H1 (cell line): ENCODE measurements around the gene TESMIN. TPM values are rescaled to one million over a fixed set of nuclear protein-coding genes. Genes with fewer than 3 reads are reported as not detected.

ENCODE experiments used
- CTCF ChIA-PET: fragments of 300-600 bp; sonication (Branson Sonifier 250); formaldehyde crosslinking; loops from one replicate; lab custom pipeline; 2021; ENCODE audit not compliant: partially characterized antibody; lab: Charles Lee
- POLR2A ChIA-PET: fragments of 300-600 bp; sonication (Branson Sonifier 250); formaldehyde crosslinking; loops from one replicate; lab custom pipeline; 2021; ENCODE audit warnings: inconsistent platforms; ENCODE audit not compliant: partially characterized antibody; lab: Charles Lee
- DNase-seq, 2 experiments: peaks; one replicate each; pipeline versions ENCODE4 v3.0.0 to v3.0.0-alpha.2; 2010 to 2022; ENCODE audit warnings: low spot score in 2 of 2, low read depth in 1 of 2, mixed read lengths in 1 of 2
- FAIRE-seq: peaks from 2 replicates; lab custom pipeline; 2011; peaks lifted over from hg19 to GRCh38; lab: Jason Lieb, UNC
- H2AFZ ChIP-seq: 2 replicates; pipeline ENCODE4 v1.8.1; 2012; ENCODE audit warnings: low read length, inconsistent platforms
- H2AK5ac ChIP-seq: 2 replicates; pipeline ENCODE4 v1.6.1; 2013; ENCODE audit warnings: low read depth, low read length
- H2BK120ac ChIP-seq: replicated peaks from 2 replicates; pipeline ENCODE3; 2013; ENCODE audit warnings: low read depth, low read length, inconsistent platforms
- H2BK12ac ChIP-seq: 2 replicates; pipeline ENCODE4 v1.6.1; 2013; ENCODE audit warnings: low read depth, low read length
- H2BK15ac ChIP-seq: 2 replicates; pipeline ENCODE4 v1.6.1; 2013; ENCODE audit warnings: low read length
- H2BK20ac ChIP-seq: 2 replicates; pipeline ENCODE4 v1.6.1; 2013; ENCODE audit warnings: low read length
- H2BK5ac ChIP-seq: 2 replicates; pipeline ENCODE4 v1.6.1; 2013; ENCODE audit warnings: low read depth, low read length
- H3K14ac ChIP-seq: 2 replicates; pipeline ENCODE4 v1.6.1; 2013; ENCODE audit warnings: inconsistent platforms; ENCODE audit not compliant: insufficient read length
- H3K18ac ChIP-seq: 2 replicates; pipeline ENCODE4 v1.6.1; 2013; ENCODE audit warnings: low read length; ENCODE audit errors: extremely low read depth
- H3K23ac ChIP-seq: 2 replicates; pipeline ENCODE4 v1.6.1; 2013; ENCODE audit warnings: inconsistent platforms; ENCODE audit not compliant: insufficient read length
- H3K23me2 ChIP-seq: 2 replicates; pipeline ENCODE4 v1.6.1; 2013; ENCODE audit warnings: low read depth, low read length
- H3K27ac ChIP-seq: 2 replicates; pipeline ENCODE4 v1.6.1; 2011; ENCODE audit warnings: low read depth, low read length, inconsistent platforms
- H3K27me3 ChIP-seq, 4 experiments: replicated peaks in 1 of 4; 1 replicate in 1 of 4; 2 replicates in 3 of 4; pipeline versions ENCODE4 v1.6.1 to v1.8.1; 2011 to 2013; ENCODE audit warnings: low read length in 3 of 4, mild to moderate bottlenecking in 3 of 4, inconsistent platforms in 2 of 4, mixed read lengths in 2 of 4, moderate library complexity in 1 of 4; ENCODE audit not compliant: control insufficient read depth in 3 of 4, insufficient read depth in 3 of 4; ENCODE audit errors: extremely low read depth in 1 of 4
- H3K36me3 ChIP-seq, 4 experiments: 2 replicates each; pipeline versions ENCODE4 v1.6.1 to v1.8.1; 2011 to 2013; ENCODE audit warnings: mild to moderate bottlenecking in 4 of 4, low read length in 3 of 4, moderate library complexity in 2 of 4, control low read depth in 1 of 4, inconsistent platforms in 1 of 4; ENCODE audit not compliant: insufficient read depth in 4 of 4, control insufficient read depth in 2 of 4
- H3K4ac ChIP-seq: replicated peaks from 2 replicates; pipeline ENCODE3; 2013; ENCODE audit warnings: low read length, low read depth, mixed read lengths, inconsistent platforms; ENCODE audit not compliant: insufficient read length
- H3K4me1 ChIP-seq, 4 experiments: replicated peaks in 1 of 4; 1 replicate in 1 of 4; 2 replicates in 3 of 4; pipeline versions ENCODE4 v1.6.1 to v1.8.1; 2011 to 2013; ENCODE audit warnings: low read length in 3 of 4, inconsistent platforms in 2 of 4, mixed read lengths in 1 of 4; ENCODE audit not compliant: insufficient read depth in 4 of 4, control insufficient read depth in 3 of 4
- H3K4me2 ChIP-seq, 2 experiments: 2 replicates each; pipeline versions ENCODE4 v1.6.1 to v1.8.1; 2011 to 2013; ENCODE audit warnings: low read depth in 2 of 2, low read length in 2 of 2, control low read depth in 1 of 2, inconsistent platforms in 1 of 2, mild to moderate bottlenecking in 1 of 2; ENCODE audit not compliant: insufficient read depth in 1 of 2
- H3K4me3 ChIP-seq, 4 experiments: fragments of 200-600, 300-600 bp in 1 of 4; sonication (generic), shearing (Covaris generic), sonication (Bioruptor Twin) in 1 of 4; 2 replicates each; pipeline versions ENCODE4 v1.5.1 to v1.8.1; 2011 to 2016; ENCODE audit warnings: low read length in 4 of 4, low read depth in 3 of 4, control low read depth in 2 of 4, inconsistent platforms in 2 of 4, mild to moderate bottlenecking in 2 of 4, mixed read lengths in 1 of 4, moderate library complexity in 1 of 4; ENCODE audit not compliant: insufficient read depth in 2 of 4; ENCODE audit errors: extremely low read depth in 1 of 4
- H3K56ac ChIP-seq: replicated peaks from 2 replicates; pipeline ENCODE3; 2013; ENCODE audit warnings: low read depth, mild to moderate bottlenecking, mixed read lengths, low read length, inconsistent platforms; ENCODE audit not compliant: insufficient read length
- H3K79me1 ChIP-seq: 2 replicates; pipeline ENCODE4 v1.6.1; 2013; ENCODE audit warnings: low read depth, low read length, control low read depth
- H3K79me2 ChIP-seq, 2 experiments: 2 replicates each; pipeline versions ENCODE4 v1.6.1 to v1.8.1; 2012 to 2013; ENCODE audit warnings: low read length in 2 of 2, mild to moderate bottlenecking in 2 of 2, inconsistent platforms in 1 of 2; ENCODE audit not compliant: insufficient read depth in 2 of 2, control insufficient read depth in 1 of 2
- H3K9ac ChIP-seq, 4 experiments: replicated peaks in 1 of 4; 1 replicate in 1 of 4; 2 replicates in 3 of 4; pipeline versions ENCODE4 v1.6.1 to v1.8.1; 2011 to 2013; ENCODE audit warnings: low read depth in 3 of 4, low read length in 3 of 4, control low read depth in 2 of 4, mild to moderate bottlenecking in 2 of 4, moderate library complexity in 2 of 4, inconsistent platforms in 1 of 4; ENCODE audit errors: extremely low read depth in 1 of 4
- H3K9me3 ChIP-seq, 2 experiments: 2 replicates each; pipeline versions ENCODE4 v1.6.1 to v1.8.1; 2012 to 2013; ENCODE audit warnings: mild to moderate bottlenecking in 2 of 2, moderate library complexity in 2 of 2, control low read depth in 1 of 2, inconsistent platforms in 1 of 2, low read depth in 1 of 2, low read length in 1 of 2, mixed read lengths in 1 of 2; ENCODE audit not compliant: insufficient read depth in 2 of 2
- H4K20me1 ChIP-seq, 2 experiments: replicated peaks in 1 of 2; 2 replicates each; pipeline versions ENCODE3 to v1.8.1; 2011 to 2013; ENCODE audit warnings: inconsistent platforms in 2 of 2, low read length in 2 of 2, mild to moderate bottlenecking in 1 of 2; ENCODE audit not compliant: insufficient read depth in 2 of 2, control insufficient read depth in 1 of 2
- H4K5ac ChIP-seq: 2 replicates; pipeline ENCODE4 v1.6.1; 2013; ENCODE audit warnings: low read length, low read depth, mixed read lengths, inconsistent platforms; ENCODE audit not compliant: insufficient read length
- H4K8ac ChIP-seq: 2 replicates; pipeline ENCODE4 v1.8.0; 2013; ENCODE audit warnings: mild to moderate bottlenecking, moderate library complexity, low read length, inconsistent platforms; ENCODE audit not compliant: insufficient read depth; ENCODE audit errors: extremely low read depth
- H4K91ac ChIP-seq: replicated peaks from 2 replicates; pipeline ENCODE3; 2013; ENCODE audit warnings: low read length, mixed read lengths, inconsistent platforms; ENCODE audit not compliant: insufficient read length
- CTBP2 ChIP-seq: IDR thresholded peaks from 2 replicates; pipeline ENCODE4 v1.7.0; 2011; ENCODE audit warnings: borderline replicate concordance, mild to moderate bottlenecking, moderate library complexity, mixed read lengths, low read length; ENCODE audit not compliant: insufficient read depth, insufficient read length
- RAD21 ChIP-seq, 2 experiments: IDR thresholded peaks in 1 of 2; conservative IDR thresholded peaks in 1 of 2; 2 replicates each; pipeline ENCODE4 v1.6.1; 2011; ENCODE audit warnings: low read depth in 2 of 2, low read length in 2 of 2, improper control_type of control experiment in 1 of 2, inconsistent platforms in 1 of 2, mild to moderate bottlenecking in 1 of 2, moderate library complexity in 1 of 2
- TAF1 ChIP-seq: IDR thresholded peaks from 2 replicates; pipeline ENCODE4 v1.6.1; 2011; ENCODE audit warnings: mild to moderate bottlenecking, low read depth, low read length
- WGBS, 2 experiments: shearing (Covaris generic) in 1 of 2; methylation state at CpG; one replicate each; pipeline versions ENCODE4 v1.1.6 to v1.1.7; 2013 to 2015; ENCODE audit warnings: low lambda C conversion rate in 2 of 2, mixed read lengths in 2 of 2, inconsistent platforms in 1 of 2, low coverage in 1 of 2, missing lambda C conversion rate in 1 of 2; ENCODE audit not compliant: insufficient replicate concordance in 2 of 2, insufficient coverage in 1 of 2, insufficient read length in 1 of 2; ENCODE audit errors: extremely low coverage in 1 of 2, missing lambda C conversion rate in 1 of 2; 5-methylcytosine and 5-hydroxymethylcytosine counted together
- polyA plus RNA-seq, 7 experiments: library from polyadenylated mRNA; depleted of rRNA in 3 of 7; stranded (reverse) in 5 of 7; unstranded in 2 of 7; fragments of >200 nt in 5 of 7; fragments of 200-250 nt in 2 of 7; gene quantifications; 1 replicate in 5 of 7; 2 replicates in 1 of 7; 4 replicates in 1 of 7; pipeline versions ENCODE4 v1.2.1 to v1.2.3, GENCODE V29; 2011 to 2013; ENCODE audit warnings: missing spikeins in 2 of 7, mixed read lengths in 2 of 7
- total RNA-seq: library from RNA; stranded (reverse); fragmentation: NEBNext Ultra II Directional; extraction: Animal tissue kit (Norgen Biotek cat#: 25700); gene quantifications from 2 replicates; pipeline ENCODE4 v1.2.1, GENCODE V29; 2021

TESMIN gene
- total and polyA plus RNA-seq, 2 of the 8 experiments (the other 6 are each of a cell fraction or from before 2014, with no cell fraction given): 22.6 to 61.1 TPM

DNA sequence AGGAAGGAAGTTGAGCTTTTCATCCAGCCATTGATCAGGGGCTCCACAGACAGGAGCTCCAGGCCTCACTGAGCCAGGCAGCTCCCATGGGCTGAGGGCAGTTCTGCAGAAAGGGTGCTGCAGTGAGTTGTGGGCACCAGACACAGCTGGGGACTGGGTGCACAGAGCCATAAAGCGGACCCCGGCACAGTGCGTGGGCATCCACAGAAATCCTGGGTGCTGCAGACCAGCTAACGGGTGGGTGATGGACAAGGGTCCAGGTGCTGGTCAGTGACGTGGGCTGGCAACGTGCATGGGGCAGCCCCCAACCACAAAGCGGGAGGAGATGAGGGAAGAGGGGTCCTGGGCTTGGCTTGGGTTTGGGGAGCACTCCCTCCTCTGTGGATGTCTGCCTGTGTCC lies 86.4 kb downstream of the TESMIN start:
- Histone ChIP-seq H4K5ac (no peak overlapping the region), H3K14ac (no peak overlapping the region), H3K56ac (no peak overlapping the region), H3K4ac (no peak overlapping the region), H2AK5ac (no peak overlapping the region), H3K36me3 (no peaks in the 10 kb centered on the region), H3K23me2 (no peaks in the 10 kb centered on the region; the same call in 1 of the 2 replicates)
- DNase-seq: no peak
- ChIA-PET POLR2A (interaction anchor here (0.8 to 1.4 kb wide), 3 partner anchors 19 to 85 kb away, joined by 3 to 4 read pairs (median 3); partner anchors contain the start of gene GAL), CTCF (interaction anchor here (0.8 to 1.1 kb wide), 2 partner anchors 14 to 134 kb away, joined by 3 read pairs; no protein-coding TSS in a partner anchor)
- TF ChIP-seq RAD21 (IDR thresholded peaks at IDR 0.05 in 1 of 2, conservative IDR thresholded peaks at IDR 0.05 in 1 of 2; ENCODE audit: low read depth in 2 of 2, low read length in 2 of 2): no peak
- no peak for TF ChIP-seq TAF1
- no peak for TF ChIP-seq CTBP2
- TF ChIP-seq, all 59 proteins: peak for 0
- H4K91ac ChIP-seq: peak overlapping the region; percentile 26
- H3K4me1 ChIP-seq: peaks cover 0 to 4% (median 1%) of the 10 kb centered on the region in 4 experiments; a peak in 2 of 7 replicates
- peak overlapping the region; percentile 61; the same call in 1 of the 2 replicates for H2BK15ac ChIP-seq
- no peak overlapping the region for H3K4me2 ChIP-seq
- H2AFZ ChIP-seq: no peak overlapping the region
- H3K79me2 ChIP-seq: no peaks in the 10 kb centered on the region
- H2BK5ac ChIP-seq: no peak overlapping the region
- FAIRE-seq: no peak
- H4K20me1 ChIP-seq: no peaks in the 10 kb centered on the region
- 93% methylated on average over 5 of the region's 7 CpGs; no CpG with 5 or more reads in 1 of the 2 experiments for WGBS, 2 experiments
- H3K27me3 ChIP-seq: no peaks in the 10 kb centered on the region
- no peak overlapping the region for H2BK12ac ChIP-seq
- no peak overlapping the region for H4K8ac ChIP-seq
- no peak overlapping the region for H3K9ac ChIP-seq
- no peaks in the 10 kb centered on the region; a peak in 1 of 4 replicates for H3K9me3 ChIP-seq
- no peak overlapping the region for H3K27ac ChIP-seq
- no peak overlapping the region for H3K4me3 ChIP-seq
- no peak overlapping the region for H3K23ac ChIP-seq
- no peak overlapping the region for H2BK20ac ChIP-seq
- H3K79me1 ChIP-seq: no peaks in the 10 kb centered on the region
- H2BK120ac ChIP-seq: no peak overlapping the region
- no peak overlapping the region for H3K18ac ChIP-seq
